Gastrocnemius medialis (tissue), 4 donors: ENCODE results near the gene AP2S1.

Experiments
- POLR2A ChIP-seq, 2 donors: fragments of 450-650 bp; IDR thresholded peaks; one replicate each; pipeline ENCODE4 v1.6.1; 2017; ENCODE audit warnings: antibody characterized with exemption in 2 of 2, mild to moderate bottlenecking in 2 of 2, moderate library complexity in 2 of 2
- TF ChIP-seq, protein P1 (sequence below), 5 experiments: fragments of 450-650 bp in 3 of 5; fragments of 200-600 bp in 2 of 5; sonication (generic) in 2 of 5; IDR thresholded peaks in 4 of 5; conservative IDR thresholded peaks in 1 of 5; 1 replicate in 4 of 5; 2 replicates in 1 of 5; pipeline ENCODE4 v1.5.1; 2016 to 2019; ENCODE audit warnings: antibody characterized with exemption in 5 of 5, mild to moderate bottlenecking in 3 of 5, moderate library complexity in 3 of 5

DNA sequence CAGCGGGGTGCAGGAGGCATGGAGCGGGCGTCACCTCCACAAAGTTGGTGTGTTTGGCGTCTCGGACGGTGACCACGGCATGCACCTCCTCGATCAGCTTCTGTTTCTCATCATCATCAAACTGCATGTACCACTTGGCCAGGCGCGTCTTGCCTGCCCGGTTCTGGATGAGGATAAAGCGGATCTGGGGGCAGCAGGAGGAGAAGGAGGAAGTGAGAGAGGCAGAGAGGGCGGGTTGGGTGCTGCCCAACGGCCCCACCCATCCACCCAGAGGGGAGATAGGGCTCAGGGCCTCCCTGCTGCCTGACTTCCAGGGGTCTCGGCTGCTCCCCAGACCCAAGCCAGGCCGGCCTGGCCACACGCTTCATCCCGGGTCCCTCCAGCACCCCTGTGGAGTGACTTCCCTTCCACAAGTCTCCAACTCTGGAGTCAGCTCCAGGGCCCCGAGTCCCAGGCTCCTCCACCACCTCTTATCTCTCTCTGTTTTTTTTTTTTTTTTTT, 4.6 kb downstream of the AP2S1 start:
- TF ChIP-seq, protein P1, sequence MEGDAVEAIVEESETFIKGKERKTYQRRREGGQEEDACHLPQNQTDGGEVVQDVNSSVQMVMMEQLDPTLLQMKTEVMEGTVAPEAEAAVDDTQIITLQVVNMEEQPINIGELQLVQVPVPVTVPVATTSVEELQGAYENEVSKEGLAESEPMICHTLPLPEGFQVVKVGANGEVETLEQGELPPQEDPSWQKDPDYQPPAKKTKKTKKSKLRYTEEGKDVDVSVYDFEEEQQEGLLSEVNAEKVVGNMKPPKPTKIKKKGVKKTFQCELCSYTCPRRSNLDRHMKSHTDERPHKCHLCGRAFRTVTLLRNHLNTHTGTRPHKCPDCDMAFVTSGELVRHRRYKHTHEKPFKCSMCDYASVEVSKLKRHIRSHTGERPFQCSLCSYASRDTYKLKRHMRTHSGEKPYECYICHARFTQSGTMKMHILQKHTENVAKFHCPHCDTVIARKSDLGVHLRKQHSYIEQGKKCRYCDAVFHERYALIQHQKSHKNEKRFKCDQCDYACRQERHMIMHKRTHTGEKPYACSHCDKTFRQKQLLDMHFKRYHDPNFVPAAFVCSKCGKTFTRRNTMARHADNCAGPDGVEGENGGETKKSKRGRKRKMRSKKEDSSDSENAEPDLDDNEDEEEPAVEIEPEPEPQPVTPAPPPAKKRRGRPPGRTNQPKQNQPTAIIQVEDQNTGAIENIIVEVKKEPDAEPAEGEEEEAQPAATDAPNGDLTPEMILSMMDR (IDR thresholded peaks at IDR 0.05 in 4 of 5, conservative IDR thresholded peaks at IDR 0.05 in 1 of 5): no peak
- no peak for TF ChIP-seq POLR2A (IDR thresholded peaks at IDR 0.05)
